Right lobe of liver (tissue), 6 donors: ENCODE measurements around the gene SLC38A5. TPM values are rescaled to one million over a fixed set of nuclear protein-coding genes. Genes with fewer than 3 reads are reported as not detected.

Source experiments
- ATAC-seq, 4 donors: fragments of 200-7000 bp; cut with Tn5 transposase; one replicate each; pipeline ENCODE4 v1.9.1; 2020; ENCODE audit warnings: mild to moderate bottlenecking in 4 of 4, moderate library complexity in 4 of 4
- DNase-seq, 3 donors: peaks; one replicate each; pipeline ENCODE4 v3.0.0-alpha.2; 2020
- H3K27ac ChIP-seq, 3 donors: fragments of 200-600 bp; one replicate each; pipeline ENCODE4 v1.8.0; 2022
- H3K27me3 ChIP-seq, 2 donors: fragments of 200-600 bp; one replicate each; pipeline ENCODE4 v1.8.0; 2022
- H3K36me3 ChIP-seq, 4 donors: fragments of 200-600 bp; sonication (generic) in 1 of 4; one replicate each; pipeline versions ENCODE4 v1.5.1 to v1.8.0; 2017 to 2022; ENCODE audit warnings: control low read depth in 1 of 4
- H3K4me1 ChIP-seq, 4 donors: fragments of 200-600 bp; sonication (generic) in 1 of 4; one replicate each; pipeline versions ENCODE4 v1.5.1 to v1.8.0; 2017 to 2022; ENCODE audit warnings: control low read depth in 1 of 4
- H3K4me3 ChIP-seq, 3 donors: fragments of 200-600 bp; one replicate each; pipeline ENCODE4 v1.8.0; 2022
- H3K9me3 ChIP-seq, 4 donors: fragments of 200-600 bp; sonication (generic) in 1 of 4; one replicate each; pipeline versions ENCODE4 v1.5.1 to v1.8.0; 2017 to 2022; ENCODE audit warnings: control low read depth in 1 of 4
- POLR2A ChIP-seq: fragments of 450-650 bp; IDR thresholded peaks from one replicate; pipeline ENCODE4 v1.6.1; 2017; ENCODE audit warnings: antibody characterized with exemption, mild to moderate bottlenecking
- WGBS: methylation state at CpG from one replicate; pipeline ENCODE4 v1.1.6; 2018; ENCODE audit warnings: low coverage, low lambda C conversion rate; ENCODE audit not compliant: insufficient coverage; ENCODE audit errors: missing lambda C conversion rate; 5-methylcytosine and 5-hydroxymethylcytosine counted together
- intact Hi-C, 2 donors: fragments of 100-400 bp; cut with DNase I; formaldehyde crosslinking; loops; one replicate each; pipeline versions ENCODE4 v1.11.2 to v1.14.1; 2022
- total RNA-seq, 6 experiments: library from RNA; depleted of rRNA in 2 of 6; stranded (reverse); fragments of >200 nt in 2 of 6; fragmentation: NEBNext Ultra II Directional in 3 of 6; extraction: Animal tissue kit (Norgen Biotek cat#: 25700) in 3 of 6; gene quantifications; one replicate each; pipeline versions ENCODE4 v1.1.0 to v1.2.4, GENCODE V29; 2016 to 2023
- TF ChIP-seq, protein P1 (sequence below), 4 donors: fragments of 200-600 bp in 3 of 4; fragments of 450-650 bp in 1 of 4; IDR thresholded peaks; one replicate each; pipeline versions ENCODE4 v1.5.1 to v1.8.0; 2016 to 2022; ENCODE audit warnings: antibody characterized with exemption in 4 of 4, mild to moderate bottlenecking in 2 of 4
- donor health status: DM: no; HTN: yes; CAD: no.
- donor health status: DM: no; HTN: no; CAD: no.
- donor health status: DM: no; HTN: no; CAD: no.
- donor health status: DM: no; HTN: yes; CAD: no.
- donor health status: DM: no; HTN: yes; CAD: no.

Gene SLC38A5
- total RNA-seq, 6 experiments from 2014 or later = 0.22 to 1.4 (median 0.37) TPM; not detected in 1

DNA sequence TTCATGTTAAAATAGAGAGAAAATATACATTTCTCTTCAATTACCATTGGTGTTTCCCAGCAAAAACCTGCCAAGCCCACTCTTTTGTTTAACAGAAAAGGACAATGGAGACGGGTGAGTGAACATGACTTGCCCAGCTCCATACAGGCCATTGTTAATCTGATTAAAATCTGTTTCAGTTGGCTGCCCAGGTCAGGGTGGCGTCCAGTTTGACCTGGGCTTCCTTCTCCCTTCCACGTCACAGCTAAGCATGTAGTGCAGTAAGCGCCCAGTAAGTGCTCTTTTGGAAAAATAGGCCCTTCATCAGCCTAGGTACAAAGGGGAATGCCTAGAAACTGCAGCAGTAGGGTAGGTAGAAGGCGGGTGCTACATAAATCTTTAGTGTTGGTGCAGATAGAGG lies 37.2 kb upstream of the SLC38A5 start:
- intact Hi-C loops = no loop called here
- no peaks in the 10 kb centered on the region for H3K27me3 ChIP-seq
- no peak overlapping the region for H3K27ac ChIP-seq
- H3K4me1 ChIP-seq = no peaks in the 10 kb centered on the region
- ATAC-seq = no peak
- H3K4me3 ChIP-seq = no peak overlapping the region
- H3K9me3 ChIP-seq = no peaks in the 10 kb centered on the region
- no peak for DNase-seq
- no peak for TF ChIP-seq POLR2A
- TF ChIP-seq, protein P1, sequence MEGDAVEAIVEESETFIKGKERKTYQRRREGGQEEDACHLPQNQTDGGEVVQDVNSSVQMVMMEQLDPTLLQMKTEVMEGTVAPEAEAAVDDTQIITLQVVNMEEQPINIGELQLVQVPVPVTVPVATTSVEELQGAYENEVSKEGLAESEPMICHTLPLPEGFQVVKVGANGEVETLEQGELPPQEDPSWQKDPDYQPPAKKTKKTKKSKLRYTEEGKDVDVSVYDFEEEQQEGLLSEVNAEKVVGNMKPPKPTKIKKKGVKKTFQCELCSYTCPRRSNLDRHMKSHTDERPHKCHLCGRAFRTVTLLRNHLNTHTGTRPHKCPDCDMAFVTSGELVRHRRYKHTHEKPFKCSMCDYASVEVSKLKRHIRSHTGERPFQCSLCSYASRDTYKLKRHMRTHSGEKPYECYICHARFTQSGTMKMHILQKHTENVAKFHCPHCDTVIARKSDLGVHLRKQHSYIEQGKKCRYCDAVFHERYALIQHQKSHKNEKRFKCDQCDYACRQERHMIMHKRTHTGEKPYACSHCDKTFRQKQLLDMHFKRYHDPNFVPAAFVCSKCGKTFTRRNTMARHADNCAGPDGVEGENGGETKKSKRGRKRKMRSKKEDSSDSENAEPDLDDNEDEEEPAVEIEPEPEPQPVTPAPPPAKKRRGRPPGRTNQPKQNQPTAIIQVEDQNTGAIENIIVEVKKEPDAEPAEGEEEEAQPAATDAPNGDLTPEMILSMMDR (IDR thresholded peaks at IDR 0.05) = no peak
- WGBS = 58% methylated on average over 5 of the region's 5 CpGs
- H3K36me3 ChIP-seq = no peaks in the 10 kb centered on the region

DNA sequence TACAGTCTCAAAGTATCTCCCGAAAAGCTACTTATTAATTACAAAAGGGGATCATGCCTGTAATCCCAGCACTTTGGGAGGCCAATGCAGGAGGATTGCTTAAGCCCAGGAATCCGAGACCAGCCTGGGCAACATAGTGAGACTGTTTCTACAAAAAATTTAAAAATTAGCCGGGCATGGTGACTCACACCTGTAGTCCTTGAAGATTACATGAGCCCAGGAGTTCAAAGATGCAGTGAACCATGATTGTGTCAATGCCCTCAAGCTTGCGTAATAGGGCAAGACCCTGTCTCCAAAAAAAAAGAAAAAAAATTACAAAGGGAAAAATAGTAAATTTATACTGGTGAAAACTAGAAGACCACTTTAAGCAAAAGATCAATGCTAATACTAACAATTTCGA lies 35.4 kb upstream of the SLC38A5 start:
- intact Hi-C loops = no loop called here
- Histone ChIP-seq H3K27me3 (no peaks in the 10 kb centered on the region), H3K4me3 (no peak overlapping the region), H3K27ac (no peak overlapping the region), H3K9me3 (no peaks in the 10 kb centered on the region), H3K36me3 (no peaks in the 10 kb centered on the region), H3K4me1 (no peaks in the 10 kb centered on the region)
- ATAC-seq (peak in 3 of 4 donors; percentile 29 to 59 (median 49)), DNase-seq (no peak)
- TF ChIP-seq, protein P1 (IDR thresholded peaks at IDR 0.05) = no peak
- TF ChIP-seq POLR2A = no peak
- whole genome bisulfite sequencing = 54% methylated on average over 5 of the region's 5 CpGs

DNA sequence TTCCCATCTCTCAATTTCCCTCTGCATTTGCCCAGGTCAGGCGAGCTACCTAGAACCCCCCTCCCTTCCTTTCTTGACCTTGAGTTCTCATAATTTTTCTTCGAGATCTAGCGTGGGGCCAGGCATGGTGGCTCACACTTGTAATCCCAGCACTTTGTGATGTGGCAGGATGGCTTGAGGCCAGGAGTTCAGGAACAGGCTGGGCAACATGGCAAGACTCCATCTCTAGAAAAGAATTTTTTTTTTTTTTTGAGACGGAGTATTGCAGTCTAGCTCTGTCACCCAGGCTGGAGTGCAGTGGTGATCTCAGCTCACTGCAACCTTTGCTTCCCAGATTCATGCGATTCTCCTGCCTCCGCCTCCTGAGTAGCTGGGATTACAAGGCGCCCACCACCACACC lies 34.2 kb upstream of the SLC38A5 start:
- ATAC-seq (no peak), DNase-seq (no peak)
- Histone ChIP-seq H3K27ac (no peak overlapping the region), H3K36me3 (no peaks in the 10 kb centered on the region), H3K9me3 (no peaks in the 10 kb centered on the region), H3K27me3 (no peaks in the 10 kb centered on the region), H3K4me3 (no peak overlapping the region), H3K4me1 (no peaks in the 10 kb centered on the region)
- no peak for TF ChIP-seq POLR2A
- TF ChIP-seq, protein P1 (IDR thresholded peaks at IDR 0.05) = no peak
- intact Hi-C loops = no loop called here
- WGBS = 61% methylated on average over 7 of the region's 7 CpGs

DNA sequence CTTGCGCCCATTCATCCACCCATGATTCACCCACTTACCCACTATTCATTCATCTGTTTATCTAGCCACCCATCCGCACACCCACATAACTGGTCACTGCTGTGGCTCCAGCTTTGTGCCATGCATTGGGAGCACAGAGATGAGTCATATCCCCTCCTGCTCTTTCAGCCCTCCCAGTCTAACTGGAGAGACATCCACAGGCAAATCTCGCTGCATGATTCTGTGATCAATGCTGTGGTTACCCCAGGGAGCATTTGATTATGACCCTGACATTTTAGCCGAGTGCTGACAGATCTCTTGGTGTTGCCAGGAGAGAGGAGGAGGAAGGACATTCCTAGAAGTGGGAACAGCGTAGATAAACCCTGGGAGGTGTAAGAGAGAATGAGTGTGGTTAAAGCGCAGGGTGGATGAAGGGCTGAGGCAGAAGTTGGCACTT lies 28.3 kb upstream of the SLC38A5 start:
- Histone ChIP-seq H3K4me3 (no peak overlapping the region), H3K27ac (no peak overlapping the region), H3K27me3 (no peaks in the 10 kb centered on the region), H3K9me3 (no peaks in the 10 kb centered on the region), H3K4me1 (no peaks in the 10 kb centered on the region), H3K36me3 (no peaks in the 10 kb centered on the region)
- intact Hi-C loops = no loop called here
- ATAC-seq (no peak), DNase-seq (no peak)
- TF ChIP-seq, protein P1 (IDR thresholded peaks at IDR 0.05) = no peak
- TF ChIP-seq POLR2A = no peak
- WGBS = 40% methylated on average over 6 of the region's 6 CpGs

DNA sequence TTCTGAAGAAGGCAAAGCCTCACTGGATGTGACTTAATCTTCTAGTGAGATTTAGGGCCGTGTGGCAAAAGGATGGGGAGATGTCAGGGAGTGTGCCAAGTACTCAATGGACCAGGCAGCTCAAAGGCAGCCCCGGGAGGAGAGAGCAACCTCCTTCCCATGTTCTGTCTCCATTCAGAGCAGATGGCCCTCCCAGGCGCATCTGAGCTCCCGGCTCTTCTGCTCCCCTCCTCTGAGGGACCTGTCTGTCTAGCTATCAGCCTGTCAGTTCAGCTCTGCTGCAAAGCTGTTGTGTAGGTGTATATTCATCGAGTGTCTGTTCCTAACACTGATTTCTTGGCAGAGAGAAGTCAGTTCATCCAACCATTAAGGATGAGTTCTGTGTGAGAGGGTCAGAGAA lies 27.8 kb upstream of the SLC38A5 start:
- H3K27ac ChIP-seq = no peak overlapping the region
- no peaks in the 10 kb centered on the region for H3K4me1 ChIP-seq
- 62% methylated on average over 5 of the region's 5 CpGs for WGBS
- intact Hi-C loops = no loop called here
- H3K4me3 ChIP-seq = no peak overlapping the region
- no peaks in the 10 kb centered on the region for H3K9me3 ChIP-seq
- no peak for ATAC-seq
- H3K36me3 ChIP-seq = no peaks in the 10 kb centered on the region
- TF ChIP-seq, protein P1 (IDR thresholded peaks at IDR 0.05) = no peak
- no peak for TF ChIP-seq POLR2A
- no peak for DNase-seq
- H3K27me3 ChIP-seq = no peaks in the 10 kb centered on the region
